RCC 7860 (cell line): ENCODE measurements around the gene AGPAT4.
A peak's percentile ranks its signal among the peaks of the same experiment; 100 is the strongest.

ENCODE experiments used
- DNase-seq: peaks from one replicate; pipeline ENCODE4 v3.0.0-alpha.2; 2015; ENCODE audit warnings: low spot score
- FAIRE-seq: peaks from 2 replicates; lab custom pipeline; 2012; peaks lifted over from hg19 to GRCh38; lab: Jason Lieb, UNC

The AGPAT4 gene

GRCh38 chr6:161143663-161144430 is 130.0 kb downstream of the AGPAT4 start:
- FAIRE-seq (no peak), DNase-seq (no peak)

GRCh38 chr6:161142957-161143296 is 130.9 kb downstream of the AGPAT4 start:
- DNase-seq (no peak), FAIRE-seq (no peak)

- FAIRE-seq (no peak), DNase-seq (no peak)
Observed at GRCh38 chr6:161141173-161141572, 132.7 kb downstream of the AGPAT4 start.

GRCh38 chr6:161140554-161140875 is 133.3 kb downstream of the AGPAT4 start:
- DNase-seq (no peak), FAIRE-seq (no peak)

- DNase-seq (peak; percentile 54), FAIRE-seq (no peak)
Observed at GRCh38 chr6:161139766-161140553, 133.9 kb downstream of the AGPAT4 start.

GRCh38 chr6:161139304-161139765 is 134.5 kb downstream of the AGPAT4 start:
- DNase-seq (no peak), FAIRE-seq (no peak)

- FAIRE-seq: no peak
- no peak for DNase-seq
Observed at GRCh38 chr6:161138543-161139303, 135.1 kb downstream of the AGPAT4 start.

- DNase-seq (peak; percentile 37), FAIRE-seq (peak; percentile 42)
Observed at GRCh38 chr6:161137839-161138542, 135.9 kb downstream of the AGPAT4 start.

- FAIRE-seq (no peak), DNase-seq (no peak)
Observed at GRCh38 chr6:161137320-161137719, 136.5 kb downstream of the AGPAT4 start.

- no peak for FAIRE-seq
Observed at GRCh38 chr6:161136655-161137054, 137.2 kb downstream of the AGPAT4 start.

GRCh38 chr6:161135695-161136591 is 137.9 kb downstream of the AGPAT4 start:
- FAIRE-seq (no peak), DNase-seq (no peak)

More at GRCh38 chr6:161136655-161137054, 137.2 kb downstream of the AGPAT4 start:
- no peak for DNase-seq

- no peak for FAIRE-seq
- DNase-seq: no peak
Observed at GRCh38 chr6:161134550-161135298, 139.1 kb downstream of the AGPAT4 start.

- FAIRE-seq (no peak), DNase-seq (no peak)
Observed at GRCh38 chr6:161133963-161134362, 139.9 kb downstream of the AGPAT4 start.

- DNase-seq (no peak), FAIRE-seq (no peak)
Observed at GRCh38 chr6:161132384-161132783, 141.5 kb downstream of the AGPAT4 start.

GRCh38 chr6:161130967-161131766 is 142.7 kb downstream of the AGPAT4 start:
- FAIRE-seq: no peak
- DNase-seq: no peak

GRCh38 chr6:161130541-161130940 is 143.3 kb downstream of the AGPAT4 start:
- no peak for DNase-seq
- FAIRE-seq: no peak

GRCh38 chr6:161128680-161129196 is 145.1 kb downstream of the AGPAT4 start:
- DNase-seq (peak; percentile 81), FAIRE-seq (no peak)

- DNase-seq (no peak), FAIRE-seq (no peak)
Observed at GRCh38 chr6:161128230-161128629, 145.6 kb downstream of the AGPAT4 start.
